Measurements from ENCODE around the gene RANGAP1. TPM values are rescaled to one million over a fixed set of nuclear protein-coding genes. Genes with fewer than 3 reads are reported as not detected.

RANGAP1 gene
- polyA plus RNA-seq, 1 donor (not counting 4 experiments of a cell fraction or from before 2014, with no cell fraction given): 85.9 TPM

DNA sequence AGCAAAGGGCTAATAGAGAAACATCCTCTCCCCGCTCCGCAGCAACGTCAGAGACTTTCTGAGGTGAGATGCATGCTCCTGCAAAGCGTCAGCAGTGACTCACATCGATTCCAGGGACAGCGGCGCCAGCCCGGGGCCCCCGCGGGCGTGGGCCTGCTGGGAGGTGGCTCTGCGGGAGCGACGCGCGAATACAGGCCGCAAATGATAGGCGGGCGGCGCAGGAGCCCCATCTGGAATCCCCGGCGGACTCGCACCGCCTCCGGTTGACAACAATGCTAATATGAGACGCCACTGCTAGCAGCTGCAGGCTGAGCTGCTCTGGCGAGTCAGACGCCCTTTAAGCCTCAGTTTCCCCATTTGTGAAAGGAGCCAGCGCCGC, 557 bp downstream of the RANGAP1 start:
- H3K4me3 ChIP-seq (ENCODE audit: control insufficient read depth in 2 of 3, extremely low read depth in 1 of 3, insufficient read depth in 2 of 3, low read depth in 1 of 3, low read length in 3 of 3): peak overlapping the region; percentile 80 to 93 (median 90)
- DNase-seq (ENCODE audit: low read depth, low spot score): peak; percentile 57
- FAIRE-seq: peak; percentile 74
- dilution Hi-C loops (cut with MboI; ENCODE audit: extremely low pct_ligation_motif_present, low sequenced_read_pairs): no loop called here
- TF ChIP-seq, protein P1, sequence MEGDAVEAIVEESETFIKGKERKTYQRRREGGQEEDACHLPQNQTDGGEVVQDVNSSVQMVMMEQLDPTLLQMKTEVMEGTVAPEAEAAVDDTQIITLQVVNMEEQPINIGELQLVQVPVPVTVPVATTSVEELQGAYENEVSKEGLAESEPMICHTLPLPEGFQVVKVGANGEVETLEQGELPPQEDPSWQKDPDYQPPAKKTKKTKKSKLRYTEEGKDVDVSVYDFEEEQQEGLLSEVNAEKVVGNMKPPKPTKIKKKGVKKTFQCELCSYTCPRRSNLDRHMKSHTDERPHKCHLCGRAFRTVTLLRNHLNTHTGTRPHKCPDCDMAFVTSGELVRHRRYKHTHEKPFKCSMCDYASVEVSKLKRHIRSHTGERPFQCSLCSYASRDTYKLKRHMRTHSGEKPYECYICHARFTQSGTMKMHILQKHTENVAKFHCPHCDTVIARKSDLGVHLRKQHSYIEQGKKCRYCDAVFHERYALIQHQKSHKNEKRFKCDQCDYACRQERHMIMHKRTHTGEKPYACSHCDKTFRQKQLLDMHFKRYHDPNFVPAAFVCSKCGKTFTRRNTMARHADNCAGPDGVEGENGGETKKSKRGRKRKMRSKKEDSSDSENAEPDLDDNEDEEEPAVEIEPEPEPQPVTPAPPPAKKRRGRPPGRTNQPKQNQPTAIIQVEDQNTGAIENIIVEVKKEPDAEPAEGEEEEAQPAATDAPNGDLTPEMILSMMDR (optimal IDR thresholded peaks at IDR 0.05 in 1 of 3, IDR thresholded peaks at IDR 0.05 in 1 of 3, conservative IDR thresholded peaks at IDR 0.05 in 1 of 3; ENCODE audit: extremely low read depth in 1 of 3, insufficient read depth in 2 of 3, low read length in 3 of 3): no peak
- no peak for TF ChIP-seq EZH2 (IDR thresholded peaks at IDR 0.05; ENCODE audit: low read length)
- peaks cover 57% of the 10 kb centered on the region for H3K4me1 ChIP-seq (ENCODE audit: control insufficient read depth, extremely low read depth, insufficient read depth, low read length)
- peaks cover 10 to 30% of the 10 kb centered on the region in 2 experiments for H3K36me3 ChIP-seq (ENCODE audit: control insufficient read depth in 2 of 2, extremely low read depth in 1 of 2, insufficient read depth in 2 of 2, low read length in 2 of 2)
- peak overlapping the region; percentile 94 for H3K4me2 ChIP-seq (ENCODE audit: control insufficient read depth, extremely low read depth, insufficient read depth, low read depth, low read length)
- peak overlapping the region; percentile 95 for H3K9ac ChIP-seq (ENCODE audit: control insufficient read depth, extremely low read depth, insufficient read depth, low read length)
- H2AFZ ChIP-seq (ENCODE audit: control insufficient read depth, low read length): peak overlapping the region; percentile 16
- H3K9me3 ChIP-seq (ENCODE audit: control insufficient read depth, low read depth, low read length): no peaks in the 10 kb centered on the region
- H3K27ac ChIP-seq (ENCODE audit: control insufficient read depth, insufficient read depth, low read length): peak overlapping the region; percentile 94
- peaks cover 2% of the 10 kb centered on the region for H3K9me1 ChIP-seq (ENCODE audit: control insufficient read depth, extremely low read depth, insufficient read depth, low read length)
- peaks cover 11% of the 10 kb centered on the region for H4K20me1 ChIP-seq (ENCODE audit: control insufficient read depth, extremely low read depth, insufficient read depth, low read length)
- peaks cover 40% of the 10 kb centered on the region for H3K79me2 ChIP-seq (ENCODE audit: control insufficient read depth, insufficient read depth, low read length)
- H3K27me3 ChIP-seq (ENCODE audit: control insufficient read depth, extremely low read depth, insufficient read depth, low read length): no peaks in the 10 kb centered on the region

DNA sequence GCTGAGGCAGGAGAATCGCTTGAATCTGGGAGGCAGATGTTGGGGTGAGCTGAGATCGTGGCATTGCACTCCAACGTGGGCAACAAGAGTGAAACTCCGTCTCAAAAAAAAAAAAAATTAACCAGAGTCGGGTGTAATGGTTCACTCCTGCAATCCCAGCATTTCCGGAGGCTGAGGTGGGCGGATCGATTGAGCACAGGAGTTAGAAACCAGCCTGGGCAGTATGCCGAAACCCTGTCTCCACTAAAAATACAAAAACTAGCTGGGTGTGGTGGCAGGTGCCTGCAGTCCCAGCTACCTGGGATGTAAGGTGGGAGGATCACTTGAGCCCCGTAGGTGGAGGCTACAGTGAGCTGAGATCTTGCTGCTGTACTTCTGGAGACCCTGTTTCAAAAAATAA, 1.5 kb downstream of the RANGAP1 start:
- Histone ChIP-seq H3K9me3 (ENCODE audit: control insufficient read depth, low read depth, low read length) (no peaks in the 10 kb centered on the region), H2AFZ (ENCODE audit: control insufficient read depth, low read length) (no peak overlapping the region), H3K4me1 (ENCODE audit: control insufficient read depth, extremely low read depth, insufficient read depth, low read length) (peaks cover 58% of the 10 kb centered on the region), H3K4me3 (ENCODE audit: control insufficient read depth in 2 of 3, extremely low read depth in 1 of 3, insufficient read depth in 2 of 3, low read depth in 1 of 3, low read length in 3 of 3) (peak overlapping the region; percentile 80 to 93 (median 90)), H3K36me3 (ENCODE audit: control insufficient read depth in 2 of 2, extremely low read depth in 1 of 2, insufficient read depth in 2 of 2, low read length in 2 of 2) (peaks cover 10 to 31% of the 10 kb centered on the region in 2 experiments), H3K9me1 (ENCODE audit: control insufficient read depth, extremely low read depth, insufficient read depth, low read length) (peaks cover 2% of the 10 kb centered on the region), H3K27ac (ENCODE audit: control insufficient read depth, insufficient read depth, low read length) (peak overlapping the region; percentile 94), H4K20me1 (ENCODE audit: control insufficient read depth, extremely low read depth, insufficient read depth, low read length) (peaks cover 14% of the 10 kb centered on the region), H3K4me2 (ENCODE audit: control insufficient read depth, extremely low read depth, insufficient read depth, low read depth, low read length) (peak overlapping the region; percentile 94), H3K9ac (ENCODE audit: control insufficient read depth, extremely low read depth, insufficient read depth, low read length) (peak overlapping the region; percentile 95), H3K27me3 (ENCODE audit: control insufficient read depth, extremely low read depth, insufficient read depth, low read length) (no peaks in the 10 kb centered on the region), H3K79me2 (ENCODE audit: control insufficient read depth, insufficient read depth, low read length) (peaks cover 41% of the 10 kb centered on the region)
- DNase-seq (ENCODE audit: low read depth, low spot score): no peak
- dilution Hi-C loops (cut with MboI; ENCODE audit: extremely low pct_ligation_motif_present, low sequenced_read_pairs): no loop called here
- TF ChIP-seq EZH2 (IDR thresholded peaks at IDR 0.05; ENCODE audit: low read length): no peak
- TF ChIP-seq, protein P1 (optimal IDR thresholded peaks at IDR 0.05 in 1 of 3, IDR thresholded peaks at IDR 0.05 in 1 of 3, conservative IDR thresholded peaks at IDR 0.05 in 1 of 3; ENCODE audit: extremely low read depth in 1 of 3, insufficient read depth in 2 of 3, low read length in 3 of 3): no peak
- FAIRE-seq: no peak
